ENCODE data around the gene FLT4.

Gene FLT4

DNA sequence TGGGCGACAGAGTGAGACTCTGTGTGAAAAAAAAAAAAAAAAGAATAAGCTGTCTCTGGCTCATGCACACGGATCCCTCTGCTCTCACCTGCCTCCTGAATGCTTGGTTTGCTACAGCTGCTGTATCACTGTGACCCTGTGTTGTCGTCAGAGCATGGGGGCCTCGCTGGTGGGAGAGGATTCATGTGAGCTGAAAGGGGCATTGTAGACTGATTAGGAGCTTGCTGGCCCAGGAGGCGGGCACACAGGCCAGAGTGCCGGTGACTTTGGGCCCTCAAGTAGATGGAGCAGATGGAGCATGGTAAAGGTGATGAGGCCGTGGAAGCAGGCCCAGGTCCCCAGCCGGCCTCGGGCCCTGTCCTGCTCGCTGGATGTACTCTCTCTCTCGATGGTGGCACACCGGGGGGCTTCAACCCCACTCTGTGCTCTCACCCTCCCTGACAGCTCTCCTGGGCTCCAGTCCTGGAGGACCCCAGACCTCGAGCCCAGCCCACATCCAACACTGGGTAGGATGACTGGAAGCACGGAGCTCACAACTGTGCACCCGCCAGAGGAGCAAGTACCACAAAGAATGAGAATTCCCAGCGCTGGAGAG, 7.1 kb downstream of the FLT4 start:
- no peak for DNase-seq (ENCODE audit: low spot score)

DNA sequence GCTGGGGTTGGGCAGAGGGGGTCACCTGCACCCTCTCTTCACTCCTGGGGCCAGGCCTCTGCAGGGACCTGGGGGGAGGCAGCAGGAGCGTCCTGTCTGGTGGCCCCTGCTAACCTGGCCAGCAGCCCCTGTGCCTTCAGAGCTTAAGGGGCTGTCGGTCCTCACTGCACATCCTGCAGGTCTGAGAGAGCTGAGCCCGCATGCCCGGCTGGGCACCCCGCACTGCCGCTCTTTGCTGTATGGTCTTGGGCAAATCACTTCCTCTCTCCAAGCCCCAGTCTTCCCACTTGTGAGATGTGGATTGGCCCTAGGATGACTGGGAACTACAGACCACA, 7.9 kb downstream of the FLT4 start:
- DNase-seq (ENCODE audit: low spot score): no peak

GRCh38 chr5:180640861-180641565, 8.4 kb downstream of the FLT4 start:
- DNase-seq (ENCODE audit: low spot score): no peak

DNA sequence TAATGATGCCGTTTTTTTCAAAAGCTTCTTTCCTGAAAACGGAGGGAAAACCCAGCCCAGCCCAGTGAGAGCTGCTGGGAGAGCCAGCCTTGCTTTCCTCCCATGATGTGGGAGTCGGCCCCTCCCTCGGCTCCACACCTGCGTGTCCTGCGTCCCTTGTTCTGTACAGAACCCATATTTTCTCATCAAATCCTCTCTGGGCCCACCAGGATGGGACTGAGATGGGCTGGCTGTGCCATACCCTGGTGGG, 8.9 kb downstream of the FLT4 start:
- no peak for DNase-seq (ENCODE audit: low spot score)

- DNase-seq (ENCODE audit: low spot score): no peak
Measured at GRCh38 chr5:180639741-180640610, 9.4 kb downstream of the FLT4 start.

GRCh38 chr5:180639287-180639686, 10.1 kb downstream of the FLT4 start:
- DNase-seq (ENCODE audit: low spot score): no peak

DNA sequence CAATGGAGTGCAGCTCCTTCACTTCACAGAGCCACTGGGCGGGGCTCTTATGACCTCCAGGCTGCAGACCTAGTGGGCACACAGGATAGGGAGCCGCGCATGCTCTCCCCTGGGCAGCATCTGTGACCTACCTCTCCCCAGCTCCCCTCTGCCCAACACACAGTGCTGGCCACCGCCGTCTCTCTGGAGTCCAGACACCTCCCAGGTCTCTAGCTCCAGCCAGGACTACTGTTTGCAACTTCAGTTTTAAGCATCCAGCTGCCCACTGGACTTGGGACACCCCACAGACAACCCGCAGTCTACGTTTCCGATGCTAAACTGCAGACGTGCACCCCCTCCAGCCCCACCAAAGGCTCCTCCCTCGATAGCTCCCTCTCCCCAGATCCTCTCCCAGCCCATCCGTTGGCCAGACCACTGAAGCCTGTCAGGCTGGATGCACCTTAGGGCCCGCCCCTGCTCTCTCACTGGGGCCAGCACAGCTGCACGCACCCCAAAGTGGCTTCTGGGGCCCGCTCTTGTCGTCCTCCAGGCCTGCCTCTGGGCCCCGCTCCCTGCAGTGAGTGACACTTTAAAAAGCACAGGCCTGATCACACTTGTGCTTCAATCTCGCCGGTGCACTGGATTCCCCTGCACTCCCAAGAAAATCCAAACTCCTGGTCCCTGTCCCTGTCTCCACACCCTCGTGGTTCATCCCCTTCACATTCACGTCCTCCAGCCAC, 11.3 kb downstream of the FLT4 start:
- no peak for DNase-seq (ENCODE audit: low spot score)

DNA sequence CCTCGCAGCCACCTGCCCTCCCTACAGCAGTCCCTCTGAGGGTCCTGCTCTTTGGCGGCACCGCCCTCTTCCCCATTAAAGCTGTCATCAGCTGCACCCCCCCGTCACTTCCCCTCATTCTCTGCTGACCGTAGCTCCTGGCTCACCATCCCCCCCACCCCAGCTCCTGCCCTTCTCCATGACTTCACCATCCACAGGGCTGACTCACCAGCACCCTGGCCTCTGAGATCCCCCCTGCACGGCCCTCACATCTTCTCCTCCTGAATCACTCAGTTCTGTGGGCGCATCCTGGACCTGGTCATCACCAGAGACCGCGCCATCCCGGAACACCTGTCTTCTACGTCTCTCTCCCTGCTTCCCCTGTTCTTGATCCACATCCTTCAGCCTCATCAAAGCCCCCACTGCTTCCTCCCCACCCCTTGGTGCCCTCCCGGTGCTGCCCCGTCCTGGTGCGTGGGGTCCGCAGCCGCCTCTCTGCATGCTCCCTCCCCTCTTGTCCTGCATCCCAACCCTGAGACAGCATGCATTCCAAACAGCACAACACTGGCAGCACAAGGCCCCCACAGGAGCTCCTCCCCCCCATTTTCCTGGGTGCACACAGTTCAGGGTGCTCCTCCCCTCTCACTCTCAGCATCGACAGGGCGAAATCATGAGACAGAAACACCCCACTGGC, 12.9 kb downstream of the FLT4 start:
- no peak for DNase-seq (ENCODE audit: low spot score)

DNA sequence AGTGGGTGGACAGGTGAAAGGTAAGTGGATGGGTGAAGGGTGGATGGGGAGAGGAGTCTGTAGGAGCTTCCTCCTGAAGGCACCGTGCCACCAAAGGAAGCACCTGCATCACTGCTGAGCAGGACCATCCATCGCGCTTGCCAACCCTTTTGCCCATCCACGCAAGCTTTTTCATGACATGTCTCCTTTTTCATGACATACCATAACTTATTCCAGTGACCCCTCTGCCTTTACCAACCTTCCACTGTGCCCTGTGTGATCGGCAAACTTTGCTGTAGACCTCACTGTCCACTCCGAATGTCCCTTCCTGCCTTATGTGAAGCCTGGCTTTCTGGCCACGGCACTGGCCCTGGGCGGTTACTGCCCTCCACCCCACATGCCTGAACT, 13.4 kb downstream of the FLT4 start:
- DNase-seq (ENCODE audit: low spot score): no peak

- no peak for DNase-seq (ENCODE audit: low spot score)
Measured at GRCh38 chr5:180633283-180634177, 15.9 kb downstream of the FLT4 start.

- no peak for DNase-seq (ENCODE audit: low spot score)
Measured at GRCh38 chr5:180632768-180633167, 16.6 kb downstream of the FLT4 start.

DNA sequence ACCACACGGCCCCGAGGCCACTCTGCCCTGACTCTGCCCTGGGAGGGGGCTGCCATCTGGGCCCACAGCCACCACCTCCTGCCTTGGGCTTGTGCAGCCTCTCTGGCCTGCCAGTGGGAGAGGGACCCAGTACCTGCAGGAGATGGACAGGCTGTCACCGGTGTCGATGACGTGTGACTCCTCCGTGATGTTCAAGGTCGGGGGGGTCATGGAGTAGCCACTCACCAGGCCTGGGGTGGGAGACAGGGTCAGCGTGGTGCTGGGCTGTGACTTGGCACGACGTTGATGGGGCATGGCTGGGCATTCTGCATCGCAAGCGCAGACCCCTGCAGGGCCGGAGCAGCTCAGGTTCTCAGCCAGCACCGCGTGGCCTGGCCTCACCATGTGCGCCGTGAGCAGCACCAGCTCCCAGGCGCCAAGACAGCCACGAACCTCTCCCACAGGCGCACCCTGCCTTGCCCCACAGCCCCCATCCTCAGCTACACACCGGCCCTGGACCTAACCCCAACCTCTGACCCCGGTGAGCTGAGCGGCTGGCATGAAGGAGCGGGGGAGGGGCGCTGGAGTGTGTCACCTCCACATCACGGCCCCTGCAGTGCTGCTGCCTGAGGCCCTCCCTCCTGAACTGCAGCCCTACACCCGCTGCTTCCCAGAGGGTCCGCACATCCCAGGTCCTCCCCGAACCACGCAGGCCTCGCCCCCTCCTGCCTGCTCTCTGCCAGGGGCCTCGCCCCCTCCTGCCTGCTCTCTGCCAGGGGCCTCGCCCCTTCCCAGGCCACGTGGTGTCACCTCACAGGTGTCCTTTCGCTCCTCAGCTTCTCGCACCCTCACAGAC, 17.6 kb downstream of the FLT4 start:
- no peak for DNase-seq (ENCODE audit: low spot score)

DNA sequence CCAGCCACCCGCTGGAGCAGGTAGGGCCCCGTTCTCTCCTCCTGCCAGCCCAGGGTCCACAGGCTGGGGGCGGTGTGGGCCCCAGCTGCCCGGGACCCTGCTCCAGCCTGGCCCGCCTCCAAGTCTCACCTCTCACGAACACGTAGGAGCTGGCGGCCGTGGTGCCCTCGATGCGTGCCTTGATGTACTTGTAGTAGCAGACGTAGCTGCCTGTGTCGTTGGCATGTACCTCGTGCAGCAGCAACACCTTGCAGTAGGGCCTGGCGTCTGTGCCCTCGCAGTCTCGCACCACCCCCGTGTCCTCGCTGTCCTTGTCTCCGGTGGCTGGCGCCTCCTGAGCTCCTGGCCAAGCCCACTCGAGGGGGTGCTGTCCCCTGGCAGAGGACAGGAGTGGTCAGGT, 19.0 kb downstream of the FLT4 start:
- DNase-seq (ENCODE audit: low spot score): no peak

DNA sequence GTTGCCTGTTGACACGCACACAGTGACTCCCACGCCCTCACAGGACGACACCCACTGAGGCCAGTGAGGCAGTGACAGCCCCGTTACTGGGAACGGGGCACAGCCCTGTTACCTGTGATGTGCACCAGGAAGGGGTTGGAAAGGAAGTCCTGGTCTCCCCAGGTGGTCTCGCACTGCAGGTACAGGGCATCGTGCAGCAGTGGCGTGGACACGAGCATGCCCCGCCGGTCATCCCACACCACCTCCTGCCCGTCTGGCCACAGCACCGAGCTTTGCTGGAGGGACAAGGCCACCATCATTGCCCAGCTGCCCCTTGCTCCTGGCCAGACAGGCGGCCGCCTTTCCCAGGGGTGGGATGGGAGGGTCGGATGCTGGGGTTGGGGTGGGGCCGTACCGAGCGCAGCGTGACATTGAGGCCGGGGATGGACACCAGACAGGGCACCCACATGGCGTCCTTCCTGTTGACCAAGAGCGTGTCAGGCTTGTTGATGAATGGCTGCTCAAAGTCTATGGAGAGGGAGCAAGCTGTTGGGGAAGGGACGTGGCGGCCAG, 19.5 kb downstream of the FLT4 start:
- no peak for DNase-seq (ENCODE audit: low spot score)

DNA sequence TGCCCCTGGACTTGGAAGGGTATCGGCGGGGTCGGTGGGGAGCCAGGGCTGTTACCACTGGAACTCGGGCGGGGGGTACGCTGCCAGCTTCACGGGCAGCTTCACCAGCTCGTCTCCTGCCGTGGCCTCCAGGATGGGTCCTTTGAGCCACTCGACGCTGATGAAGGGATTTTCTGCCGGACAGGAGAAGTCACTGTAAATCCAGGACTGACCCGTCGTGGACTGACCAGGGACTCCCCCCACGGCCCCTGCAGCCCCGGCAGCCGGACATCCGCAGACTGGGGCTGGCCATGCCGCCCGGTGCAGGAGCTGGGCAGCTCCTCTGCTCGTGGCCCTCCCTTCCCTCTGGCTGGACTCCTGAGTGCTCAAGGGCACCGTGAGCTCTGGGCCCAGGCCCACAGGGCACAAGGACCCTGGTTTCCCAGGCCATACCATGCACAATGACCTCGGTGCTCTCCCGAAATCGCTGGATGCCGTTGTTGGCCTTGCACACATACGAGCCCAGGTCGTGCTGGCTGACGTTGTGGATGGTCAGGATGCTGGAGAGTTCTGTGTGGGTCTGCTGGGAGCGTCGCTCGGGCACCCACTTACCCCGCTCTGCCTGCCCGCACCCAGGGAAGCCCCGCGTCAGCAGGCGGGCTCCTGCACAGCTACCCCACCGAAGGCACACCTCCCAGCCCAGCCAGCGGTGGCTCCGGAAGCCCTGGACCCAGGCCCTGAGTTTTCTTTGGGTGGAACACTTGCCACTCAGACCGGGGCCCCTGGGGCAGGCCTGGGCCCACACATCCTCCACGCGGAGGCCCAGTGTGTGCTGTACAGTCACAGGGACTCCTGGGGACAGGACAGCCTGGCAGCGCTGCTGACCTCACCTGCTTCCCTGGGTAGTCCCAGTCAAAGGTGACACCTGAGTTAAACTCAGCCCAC, 20.3 kb downstream of the FLT4 start:
- no peak for DNase-seq (ENCODE audit: low spot score)

GRCh38 chr5:180628211-180628610, 21.2 kb downstream of the FLT4 start:
- no peak for DNase-seq (ENCODE audit: low spot score)

DNA sequence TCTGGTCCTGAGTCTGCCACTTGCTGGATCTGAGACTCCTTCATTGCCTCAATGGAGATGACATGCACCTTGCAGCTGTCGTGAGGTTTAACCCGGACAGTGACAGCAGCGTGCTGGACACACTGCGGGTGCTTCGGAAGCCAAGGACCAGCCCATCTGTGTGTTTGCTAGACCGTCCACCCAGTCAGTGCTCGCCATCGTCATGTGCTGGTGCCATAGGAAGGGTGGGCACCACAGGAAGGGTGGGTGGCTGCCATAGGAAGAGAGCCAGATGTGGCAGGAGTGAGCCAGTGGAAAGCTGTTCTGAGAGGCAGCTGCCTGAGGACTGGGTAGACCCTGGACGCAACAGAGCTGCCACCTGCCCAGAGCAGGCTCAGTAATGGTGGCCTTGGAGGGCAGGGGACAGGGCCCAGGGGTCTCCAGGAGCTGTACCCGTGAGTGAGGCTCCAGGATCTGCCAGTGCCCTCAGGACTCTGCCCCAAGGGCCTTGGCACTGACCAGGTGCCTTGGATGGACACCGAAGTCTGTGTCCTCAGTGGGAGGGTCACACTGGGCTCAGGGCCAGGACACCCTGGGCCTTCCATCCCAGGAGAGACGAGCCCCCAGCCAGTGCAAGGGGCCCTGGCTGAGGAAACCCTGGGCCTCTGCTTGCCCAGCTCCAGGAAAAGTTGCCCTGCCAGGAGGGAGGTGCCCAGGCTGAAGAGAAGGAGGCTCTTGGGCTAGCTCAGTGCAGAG, 21.8 kb downstream of the FLT4 start:
- no peak for DNase-seq (ENCODE audit: low spot score)

DNA sequence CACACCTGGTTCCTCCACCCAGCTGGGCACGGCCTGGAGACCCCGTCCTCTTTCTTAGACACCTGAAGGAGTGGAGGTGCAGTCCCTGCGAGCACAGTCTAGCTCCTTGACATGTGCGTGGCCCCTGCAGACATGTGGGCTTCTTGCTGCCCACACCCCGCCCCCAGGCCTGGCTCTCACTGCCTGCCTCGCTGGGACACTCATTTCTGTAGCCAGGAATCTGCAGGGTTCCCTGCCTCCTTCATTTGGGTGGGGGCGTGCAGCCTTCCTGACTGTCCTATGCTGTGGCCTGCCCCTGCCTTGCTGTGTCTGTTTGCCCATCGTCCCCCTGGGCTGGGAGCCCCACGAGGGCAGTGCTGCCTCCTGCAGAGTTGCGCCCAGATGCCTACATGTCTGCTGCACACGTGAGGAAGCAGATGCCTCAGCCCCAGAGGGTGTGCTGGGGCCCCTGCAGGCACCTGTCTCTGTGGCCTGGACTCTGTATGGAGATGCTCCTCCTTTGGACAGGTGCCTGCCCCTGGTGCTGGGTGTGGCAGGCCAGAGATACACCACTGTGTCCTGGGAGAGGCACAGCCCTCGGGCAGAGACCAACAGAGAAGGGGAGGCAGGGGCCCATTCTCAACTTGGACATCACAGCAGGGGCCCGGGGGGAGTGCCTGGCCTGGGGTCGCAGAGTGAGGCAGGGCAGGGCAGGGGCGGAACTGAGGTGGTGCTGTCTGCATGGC, 22.6 kb downstream of the FLT4 start:
- no peak for DNase-seq (ENCODE audit: low spot score)
